CD4-positive, CD25-positive, alpha-beta regulatory T cell (primary cell): Measurements from ENCODE around the gene ABCA9. TPM values are rescaled to one million over a fixed set of nuclear protein-coding genes. Genes with fewer than 3 reads are reported as not detected.

ENCODE experiments used
- polyA plus RNA-seq, 4 donors: library from polyadenylated mRNA; unstranded; fragments of 300-500 nt; fragmentation: Illumina TruSeq; gene quantifications; one replicate each; pipeline ENCODE4 v1.2.3, GENCODE V29; 2021
- total RNA-seq: library from RNA; stranded (reverse); gene quantifications from one replicate; pipeline ENCODE4 v1.2.3, GENCODE V29; 2022

Gene ABCA9
- total and polyA plus RNA-seq, 5 donors from 2014 or later, result not detected

Other genes with a start within 250 kb of the ABCA9 start
- not detected for gene ABCA8, start 105.5 kb downstream of the ABCA9 start, total RNA-seq
- not detected for gene ABCA8, start 105.5 kb downstream of the ABCA9 start, polyA plus RNA-seq
- gene ABCA6, start 81.0 kb upstream of the ABCA9 start, total RNA-seq, result 0.15 TPM
- gene ABCA6, start 81.0 kb upstream of the ABCA9 start, polyA plus RNA-seq, result not detected
- 2.4 TPM for gene ABCA10, start 167.9 kb upstream of the ABCA9 start, total RNA-seq
- under 1 TPM in 2 of 4 donors, not detected in 2; 0.07 to 0.11 TPM for gene ABCA10, start 167.9 kb upstream of the ABCA9 start, polyA plus RNA-seq